Osteoblast (primary cell): Measurements from ENCODE around the gene SMCO2. TPM values are rescaled to one million over a fixed set of nuclear protein-coding genes. Genes with fewer than 3 reads are reported as not detected.

ENCODE experiments used
- DNase-seq: peaks from one replicate; pipeline ENCODE4 v3.0.0; 2011; ENCODE audit warnings: low spot score, mixed read lengths; ENCODE audit not compliant: insufficient read length; ENCODE audit errors: missing footprints
- H2AFZ ChIP-seq: 2 replicates; pipeline ENCODE4 v1.6.0; 2011; ENCODE audit warnings: mild to moderate bottlenecking, low read length
- H3K27ac ChIP-seq: 2 replicates; pipeline ENCODE4 v1.5.1; 2011; ENCODE audit warnings: mild to moderate bottlenecking, low read depth, low read length, moderate library complexity
- H3K27me3 ChIP-seq: 2 replicates; pipeline ENCODE4 v1.6.0; 2012; ENCODE audit warnings: mild to moderate bottlenecking, control low read depth, inconsistent platforms, low read length, moderate library complexity; ENCODE audit not compliant: insufficient read depth
- H3K36me3 ChIP-seq: 2 replicates; pipeline ENCODE4 v1.5.1; 2011; ENCODE audit warnings: mild to moderate bottlenecking, low read length, control low read depth, moderate library complexity; ENCODE audit not compliant: insufficient read depth
- H3K4me1 ChIP-seq: 2 replicates; pipeline ENCODE4 v1.5.1; 2011; ENCODE audit warnings: mild to moderate bottlenecking, low read length, control low read depth, moderate library complexity; ENCODE audit not compliant: insufficient read depth
- H3K4me2 ChIP-seq: 2 replicates; pipeline ENCODE4 v1.6.0; 2011; ENCODE audit warnings: mild to moderate bottlenecking, low read length; ENCODE audit not compliant: insufficient read depth
- H3K4me3 ChIP-seq: fragments of 200-600 bp; sonication (generic); 3 replicates; pipeline ENCODE4 v1.5.1; 2012; ENCODE audit warnings: mild to moderate bottlenecking, low read length, inconsistent platforms; ENCODE audit not compliant: insufficient read depth
- H3K79me2 ChIP-seq: 2 replicates; pipeline ENCODE4 v1.6.0; 2012; ENCODE audit warnings: mild to moderate bottlenecking, low read length, control low read depth, inconsistent platforms; ENCODE audit not compliant: insufficient read depth
- H3K9me3 ChIP-seq: 2 replicates; pipeline ENCODE4 v1.5.1; 2011; ENCODE audit warnings: low read depth, low read length, control low read depth
- H4K20me1 ChIP-seq: 2 replicates; pipeline ENCODE4 v1.6.0; 2012; ENCODE audit warnings: mild to moderate bottlenecking, low read length, control low read depth; ENCODE audit not compliant: insufficient read depth
- CTCF ChIP-seq: IDR thresholded peaks from 2 replicates; pipeline ENCODE4 v1.5.1; 2011; ENCODE audit warnings: mild to moderate bottlenecking, low read depth, low read length, moderate library complexity; ENCODE audit errors: extremely low read depth
- total RNA-seq: library from RNA; depleted of rRNA; stranded (reverse); fragments of >200 nt; gene quantifications from 2 replicates; pipeline ENCODE4 v1.2.3, GENCODE V29; 2012

Gene SMCO2
- total RNA-seq, 1 donor: 0.72 TPM

GRCh38 chr12:27524839-27525753 lies 78.6 kb downstream of the SMCO2 start:
- peak overlapping the region; percentile 97 for H3K27ac ChIP-seq

GRCh38 chr12:27527512-27527911 lies 81.0 kb downstream of the SMCO2 start:
- no peak for TF ChIP-seq CTCF
- no peak for DNase-seq
- peaks cover 89% of the 10 kb centered on the region for H3K79me2 ChIP-seq
- no peaks in the 10 kb centered on the region for H3K27me3 ChIP-seq
- no peaks in the 10 kb centered on the region for H3K36me3 ChIP-seq
- H2AFZ ChIP-seq: no peak overlapping the region
- peaks cover 23% of the 10 kb centered on the region for H4K20me1 ChIP-seq
- no peaks in the 10 kb centered on the region for H3K9me3 ChIP-seq
- H3K4me1 ChIP-seq: peaks cover 48% of the 10 kb centered on the region
- H3K4me2 ChIP-seq: no peak overlapping the region
- H3K27ac ChIP-seq: no peak overlapping the region
- H3K4me3 ChIP-seq: no peak overlapping the region

More at GRCh38 chr12:27524839-27525753, 78.6 kb downstream of the SMCO2 start:
- Histone ChIP-seq H2AFZ (no peak overlapping the region), H3K79me2 (peaks cover 65% of the 10 kb centered on the region), H3K27me3 (no peaks in the 10 kb centered on the region), H3K9me3 (no peaks in the 10 kb centered on the region), H4K20me1 (peaks cover 7% of the 10 kb centered on the region), H3K4me1 (peaks cover 49% of the 10 kb centered on the region), H3K4me3 (peak overlapping the region; percentile 87), H3K4me2 (peak overlapping the region; percentile 82), H3K36me3 (no peaks in the 10 kb centered on the region)
- no peak for TF ChIP-seq CTCF
- DNase-seq: no peak

GRCh38 chr12:27528788-27529187 lies 82.3 kb downstream of the SMCO2 start:
- H4K20me1 ChIP-seq: peaks cover 30% of the 10 kb centered on the region
- H2AFZ ChIP-seq: no peak overlapping the region
- H3K27me3 ChIP-seq: no peaks in the 10 kb centered on the region
- H3K27ac ChIP-seq: peak overlapping the region; percentile 13
- H3K4me1 ChIP-seq: peaks cover 39% of the 10 kb centered on the region
- no peak for DNase-seq
- H3K4me3 ChIP-seq: no peak overlapping the region
- H3K36me3 ChIP-seq: no peaks in the 10 kb centered on the region
- no peak for TF ChIP-seq CTCF
- H3K9me3 ChIP-seq: no peaks in the 10 kb centered on the region
- H3K79me2 ChIP-seq: peaks cover 98% of the 10 kb centered on the region
- H3K4me2 ChIP-seq: no peak overlapping the region

GRCh38 chr12:27530157-27530922 lies 83.8 kb downstream of the SMCO2 start:
- no peak overlapping the region for H3K4me3 ChIP-seq
- H3K9me3 ChIP-seq: no peaks in the 10 kb centered on the region
- H3K4me1 ChIP-seq: peaks cover 39% of the 10 kb centered on the region
- H3K27ac ChIP-seq: peak overlapping the region; percentile 61
- peaks cover 39% of the 10 kb centered on the region for H4K20me1 ChIP-seq
- peak overlapping the region; percentile 8 for H3K4me2 ChIP-seq
- H3K27me3 ChIP-seq: no peaks in the 10 kb centered on the region
- no peak for DNase-seq
- H2AFZ ChIP-seq: no peak overlapping the region
- TF ChIP-seq CTCF: no peak
- peaks cover under 1% of the 10 kb centered on the region for H3K36me3 ChIP-seq
- peaks cover 100% of the 10 kb centered on the region for H3K79me2 ChIP-seq
